Duodenal mucosa (tissue), 2 donors: ENCODE data around the gene OTOA.
"Not testable (repeated sequence)": the region's sequence is repeated elsewhere in the genome, so short reads cannot be mapped to it uniquely, and the experiment has no call there.

Experiments used
- H3K27ac ChIP-seq: one replicate; pipeline ENCODE4 v1.7.0; 2013; ENCODE audit warnings: low read depth, low read length
- H3K27me3 ChIP-seq, 2 donors: one replicate each; pipeline ENCODE4 v1.7.0; 2013; ENCODE audit warnings: low read length in 2 of 2, control low read depth in 1 of 2; ENCODE audit not compliant: insufficient read depth in 2 of 2, control insufficient read depth in 1 of 2
- H3K36me3 ChIP-seq, 2 donors: one replicate each; pipeline ENCODE4 v1.7.0; 2013; ENCODE audit warnings: low read length in 2 of 2, control low read depth in 1 of 2; ENCODE audit not compliant: insufficient read depth in 2 of 2, control insufficient read depth in 1 of 2
- H3K4me1 ChIP-seq, 2 donors: one replicate each; pipeline ENCODE4 v1.7.0; 2013; ENCODE audit warnings: low read length in 2 of 2, control low read depth in 1 of 2; ENCODE audit not compliant: insufficient read depth in 2 of 2, control insufficient read depth in 1 of 2
- H3K4me3 ChIP-seq, 2 donors: one replicate each; pipeline ENCODE4 v1.7.0; 2013; ENCODE audit warnings: low read length in 2 of 2, low read depth in 1 of 2
- H3K9ac ChIP-seq, 2 donors: one replicate each; pipeline ENCODE4 v1.7.0; 2013; ENCODE audit warnings: low read length in 2 of 2, low read depth in 1 of 2
- H3K9me3 ChIP-seq, 2 donors: one replicate each; pipeline ENCODE4 v1.7.0; 2013; ENCODE audit warnings: low read length in 2 of 2, control low read depth in 1 of 2; ENCODE audit not compliant: control insufficient read depth in 1 of 2

Gene OTOA

GRCh38 chr16:21628121-21628726, 35.5 kb upstream of the OTOA start:
- H3K27ac ChIP-seq = no peak overlapping the region
- peaks cover 14 to 19% of the 10 kb centered on the region in 2 donors for H3K4me1 ChIP-seq
- H3K9ac ChIP-seq = no peak overlapping the region
- H3K4me3 ChIP-seq = no peak overlapping the region
- no peaks in the 10 kb centered on the region for H3K9me3 ChIP-seq
- H3K36me3 ChIP-seq = peaks cover 11 to 28% of the 10 kb centered on the region in 2 donors
- H3K27me3 ChIP-seq = no peaks in the 10 kb centered on the region

DNA sequence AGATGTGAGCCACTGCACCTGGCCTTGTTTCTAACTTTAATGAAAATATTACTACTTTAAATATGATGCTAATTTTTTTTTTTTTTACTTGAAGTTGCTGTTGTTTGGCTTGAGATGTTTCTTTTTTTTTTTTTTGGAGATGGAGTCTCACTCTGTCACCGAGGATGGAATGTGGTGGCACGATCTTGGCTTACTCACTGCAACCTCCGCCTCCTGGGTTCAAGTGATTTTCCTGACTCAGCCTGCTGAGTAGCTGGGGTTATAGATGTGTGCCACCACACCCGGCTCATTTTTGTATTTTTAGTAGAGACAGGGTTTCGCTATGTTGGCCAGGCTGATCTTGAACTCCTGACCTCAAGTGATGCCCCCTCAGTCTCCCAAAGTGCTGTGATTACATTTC, 35.0 kb upstream of the OTOA start:
- H3K4me3 ChIP-seq = no peak overlapping the region
- H3K36me3 ChIP-seq = peaks cover 11 to 28% of the 10 kb centered on the region in 2 donors
- H3K9me3 ChIP-seq = no peaks in the 10 kb centered on the region
- no peak overlapping the region for H3K27ac ChIP-seq
- no peaks in the 10 kb centered on the region for H3K27me3 ChIP-seq
- H3K9ac ChIP-seq = no peak overlapping the region
- peaks cover 14 to 19% of the 10 kb centered on the region in 2 donors for H3K4me1 ChIP-seq

- peaks cover 11 to 16% of the 10 kb centered on the region in 2 donors for H3K4me1 ChIP-seq
- H3K9me3 ChIP-seq, H3K27ac ChIP-seq, H3K4me3 ChIP-seq, H3K27me3 ChIP-seq, H3K9ac ChIP-seq: not testable (repeated sequence)
- peaks cover 9 to 31% of the 10 kb centered on the region in 2 donors for H3K36me3 ChIP-seq
Observed at GRCh38 chr16:21629616-21630539, 33.9 kb upstream of the OTOA start.

- Histone ChIP-seq H3K4me1 (peaks cover 9 to 10% of the 10 kb centered on the region in 2 donors), H3K36me3 (peaks cover 3 to 26% of the 10 kb centered on the region in 2 donors)
- not testable (repeated sequence) for H3K27ac ChIP-seq
Observed at GRCh38 chr16:21630866-21631265, 32.9 kb upstream of the OTOA start.

DNA sequence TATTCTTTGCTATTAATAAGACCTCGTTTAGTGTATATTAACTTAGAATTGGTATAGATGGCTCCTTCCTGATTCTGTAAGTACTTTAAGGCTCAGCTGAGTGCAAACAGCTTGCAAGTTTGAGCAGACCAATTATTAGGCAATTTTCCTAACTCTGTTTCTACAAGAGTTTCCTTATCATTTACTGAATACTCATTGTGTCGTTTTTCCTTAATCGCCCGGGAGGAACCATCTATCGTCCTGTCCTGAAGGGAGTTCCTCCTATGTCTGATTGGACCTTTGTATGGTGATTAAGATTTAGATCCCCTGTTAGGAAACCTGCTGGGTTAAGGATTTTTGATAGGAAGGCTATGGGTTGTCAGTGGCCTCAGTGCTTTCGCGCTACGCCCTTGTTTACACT, 32.4 kb upstream of the OTOA start:
- not testable (repeated sequence) for H3K9me3 ChIP-seq, H3K27me3 ChIP-seq, H3K9ac ChIP-seq, H3K4me1 ChIP-seq, H3K27ac ChIP-seq, H3K4me3 ChIP-seq
- H3K36me3 ChIP-seq = peaks cover 3 to 24% of the 10 kb centered on the region in 2 donors

More at GRCh38 chr16:21630866-21631265, 32.9 kb upstream of the OTOA start:
- not testable (repeated sequence) for H3K27me3 ChIP-seq, H3K9ac ChIP-seq, H3K4me3 ChIP-seq, H3K9me3 ChIP-seq

DNA sequence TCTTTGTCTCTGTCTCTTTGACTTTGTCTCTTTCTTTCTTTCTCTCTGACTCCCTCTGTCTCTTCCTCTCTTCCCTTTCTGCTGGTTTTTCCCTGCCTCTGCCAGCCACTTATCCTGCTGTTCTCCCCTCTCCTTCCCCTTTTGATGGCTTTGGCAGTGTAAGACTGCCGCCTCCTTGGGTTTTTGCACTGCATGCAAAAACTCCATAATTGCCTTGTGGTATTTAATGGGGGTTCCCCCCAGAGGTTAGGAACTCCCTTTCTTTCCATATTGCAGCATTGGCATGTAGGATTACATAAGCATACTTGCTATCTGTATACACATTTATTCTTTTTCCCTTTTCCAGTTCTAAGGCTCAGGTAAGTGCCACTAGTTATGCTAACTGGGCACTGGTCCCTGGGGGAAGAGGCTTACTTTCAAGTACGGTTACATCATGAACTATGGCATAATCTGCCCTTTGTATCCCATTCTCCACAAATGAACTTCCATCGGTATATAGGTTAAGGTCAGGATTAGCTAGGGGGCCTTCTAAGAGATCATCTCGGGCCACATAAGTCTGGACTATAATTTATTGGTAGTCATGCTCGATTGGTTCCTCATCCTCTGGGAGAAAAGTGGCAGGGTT, 31.7 kb upstream of the OTOA start:
- H3K27ac ChIP-seq, H3K27me3 ChIP-seq, H3K9ac ChIP-seq, H3K9me3 ChIP-seq, H3K4me1 ChIP-seq, H3K4me3 ChIP-seq: not testable (repeated sequence)
- peaks cover 3 to 22% of the 10 kb centered on the region in 2 donors for H3K36me3 ChIP-seq

GRCh38 chr16:21634216-21634615, 29.6 kb upstream of the OTOA start:
- no peaks in the 10 kb centered on the region for H3K4me1 ChIP-seq
- no peak overlapping the region for H3K27ac ChIP-seq
- H3K9me3 ChIP-seq = no peaks in the 10 kb centered on the region
- H3K27me3 ChIP-seq = no peaks in the 10 kb centered on the region
- H3K36me3 ChIP-seq = peaks cover 1 to 17% of the 10 kb centered on the region in 2 donors
- no peak overlapping the region for H3K4me3 ChIP-seq
- H3K9ac ChIP-seq = no peak overlapping the region

DNA sequence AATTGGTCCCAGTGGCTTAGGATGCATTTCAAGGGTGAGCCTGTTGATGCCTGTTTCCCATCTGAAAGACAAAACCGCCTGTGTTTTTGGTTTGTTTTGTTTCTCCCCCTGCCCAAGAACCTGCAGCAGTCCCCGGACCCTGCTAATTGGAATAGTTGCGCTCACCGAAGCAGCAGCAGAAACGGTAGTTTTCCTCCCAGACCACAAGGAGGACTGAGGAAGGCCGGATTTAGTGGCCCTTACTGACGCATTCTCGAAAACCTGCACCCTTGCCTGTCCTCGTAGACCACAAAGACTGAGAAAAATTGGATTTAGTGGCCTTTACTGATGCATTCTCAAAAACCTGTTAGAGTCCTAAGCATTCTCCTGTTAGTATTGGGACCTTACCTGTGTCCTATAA, 28.1 kb upstream of the OTOA start:
- not testable (repeated sequence) for H3K27me3 ChIP-seq, H3K9ac ChIP-seq, H3K4me3 ChIP-seq, H3K4me1 ChIP-seq, H3K9me3 ChIP-seq, H3K27ac ChIP-seq
- peaks cover 0 to 11% of the 10 kb centered on the region in 2 donors for H3K36me3 ChIP-seq

GRCh38 chr16:21637032-21637968, 26.5 kb upstream of the OTOA start:
- Histone ChIP-seq H3K4me3 (no peak overlapping the region), H3K9ac (no peak overlapping the region), H3K27me3 (no peaks in the 10 kb centered on the region), H3K36me3 (peaks cover 4 to 11% of the 10 kb centered on the region in 2 donors), H3K27ac (no peak overlapping the region), H3K4me1 (no peaks in the 10 kb centered on the region), H3K9me3 (no peaks in the 10 kb centered on the region)
